Measurements from ENCODE around the gene EEIG2.

Gene EEIG2

GRCh38 chr1:108551137-108551862 lies 8.6 kb upstream of the EEIG2 start:
- DNase-seq: no peak

GRCh38 chr1:108553905-108554304 lies 6.0 kb upstream of the EEIG2 start:
- DNase-seq: no peak

- DNase-seq: no peak
Observed at GRCh38 chr1:108554682-108555427, 5.0 kb upstream of the EEIG2 start.

GRCh38 chr1:108556066-108556465 lies 3.8 kb upstream of the EEIG2 start:
- no peak for DNase-seq

- DNase-seq: no peak
Observed at GRCh38 chr1:108556499-108556898, 3.4 kb upstream of the EEIG2 start.

- no peak for DNase-seq
Observed at GRCh38 chr1:108557296-108557695, 2.6 kb upstream of the EEIG2 start.

- no peak for DNase-seq
Observed at GRCh38 chr1:108560189-108560873, 431 bp downstream of the EEIG2 start.

- peak; percentile 22 for DNase-seq
Observed at GRCh38 chr1:108560874-108561459, 1.1 kb downstream of the EEIG2 start.

- no peak for DNase-seq
Observed at GRCh38 chr1:108561689-108562326, 1.9 kb downstream of the EEIG2 start.

- DNase-seq: no peak
Observed at GRCh38 chr1:108563808-108564207, 3.9 kb downstream of the EEIG2 start.

- DNase-seq: no peak
Observed at GRCh38 chr1:108565081-108565480, 5.2 kb downstream of the EEIG2 start.

- no peak for DNase-seq
Observed at GRCh38 chr1:108565512-108565911, 5.6 kb downstream of the EEIG2 start.

- DNase-seq: no peak
Observed at GRCh38 chr1:108568589-108568988, 8.7 kb downstream of the EEIG2 start.

- DNase-seq: no peak
Observed at GRCh38 chr1:108569097-108569728, 9.3 kb downstream of the EEIG2 start.

GRCh38 chr1:108570128-108570527 lies 10.2 kb downstream of the EEIG2 start:
- no peak for DNase-seq

- DNase-seq: no peak
Observed at GRCh38 chr1:108570998-108571401, 11.1 kb downstream of the EEIG2 start.

- no peak for DNase-seq
Observed at GRCh38 chr1:108572182-108572581, 12.3 kb downstream of the EEIG2 start.

GRCh38 chr1:108573183-108573582 lies 13.3 kb downstream of the EEIG2 start:
- DNase-seq: no peak

GRCh38 chr1:108574008-108574407 lies 14.1 kb downstream of the EEIG2 start:
- DNase-seq: no peak

GRCh38 chr1:108575375-108575774 lies 15.5 kb downstream of the EEIG2 start:
- DNase-seq: no peak

- no peak for DNase-seq
Observed at GRCh38 chr1:108583757-108584427, 24.0 kb downstream of the EEIG2 start.

- DNase-seq: no peak
Observed at GRCh38 chr1:108584428-108584856, 24.5 kb downstream of the EEIG2 start.

Data from NCI-H187 treated with DMSO at 0.1 percent for 48 hours (cell line).